RWPE1 (cell line): ENCODE results near the gene CMIP.

Experiments used
- CTCF ChIA-PET: fragments of 350-600 bp; sonication (Branson Sonifier 250); formaldehyde crosslinking; extraction: SDS; loops from one replicate; lab custom pipeline; 2021; lab: Yijun Ruan, JAX
- POLR2A ChIA-PET: fragments of 400-600 bp; formaldehyde crosslinking; extraction: SDS; loops from one replicate; lab custom pipeline; 2020; ENCODE audit warnings: antibody characterized with exemption; ENCODE audit not compliant: low non-redundant PET; lab: Yijun Ruan, JAX
- DNase-seq: peaks from one replicate; pipeline ENCODE4 v3.0.0; 2012; ENCODE audit warnings: low spot score
- H3K27ac ChIP-seq: fragments of 450-650 bp; 2 replicates; pipeline ENCODE4 v1.5.1; 2017
- TF ChIP-seq, protein P1 (sequence below): fragments of 450-650 bp; conservative IDR thresholded peaks from 2 replicates; pipeline ENCODE4 v1.5.1; 2017; ENCODE audit warnings: low read depth, mild to moderate bottlenecking

CMIP gene

GRCh38 chr16:81650281-81650680 is 205.7 kb downstream of the CMIP start:
- H3K27ac ChIP-seq = no peak overlapping the region
- ChIA-PET POLR2A (no interaction called here), CTCF (no interaction called here)
- DNase-seq = no peak
- TF ChIP-seq, protein P1, sequence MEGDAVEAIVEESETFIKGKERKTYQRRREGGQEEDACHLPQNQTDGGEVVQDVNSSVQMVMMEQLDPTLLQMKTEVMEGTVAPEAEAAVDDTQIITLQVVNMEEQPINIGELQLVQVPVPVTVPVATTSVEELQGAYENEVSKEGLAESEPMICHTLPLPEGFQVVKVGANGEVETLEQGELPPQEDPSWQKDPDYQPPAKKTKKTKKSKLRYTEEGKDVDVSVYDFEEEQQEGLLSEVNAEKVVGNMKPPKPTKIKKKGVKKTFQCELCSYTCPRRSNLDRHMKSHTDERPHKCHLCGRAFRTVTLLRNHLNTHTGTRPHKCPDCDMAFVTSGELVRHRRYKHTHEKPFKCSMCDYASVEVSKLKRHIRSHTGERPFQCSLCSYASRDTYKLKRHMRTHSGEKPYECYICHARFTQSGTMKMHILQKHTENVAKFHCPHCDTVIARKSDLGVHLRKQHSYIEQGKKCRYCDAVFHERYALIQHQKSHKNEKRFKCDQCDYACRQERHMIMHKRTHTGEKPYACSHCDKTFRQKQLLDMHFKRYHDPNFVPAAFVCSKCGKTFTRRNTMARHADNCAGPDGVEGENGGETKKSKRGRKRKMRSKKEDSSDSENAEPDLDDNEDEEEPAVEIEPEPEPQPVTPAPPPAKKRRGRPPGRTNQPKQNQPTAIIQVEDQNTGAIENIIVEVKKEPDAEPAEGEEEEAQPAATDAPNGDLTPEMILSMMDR = no peak

- ChIA-PET CTCF (no interaction called here), POLR2A (no interaction called here)
- no peak for DNase-seq
- H3K27ac ChIP-seq = no peak overlapping the region
- TF ChIP-seq, protein P1 = no peak
Observed at GRCh38 chr16:81650982-81651562, 206.5 kb downstream of the CMIP start.

DNA sequence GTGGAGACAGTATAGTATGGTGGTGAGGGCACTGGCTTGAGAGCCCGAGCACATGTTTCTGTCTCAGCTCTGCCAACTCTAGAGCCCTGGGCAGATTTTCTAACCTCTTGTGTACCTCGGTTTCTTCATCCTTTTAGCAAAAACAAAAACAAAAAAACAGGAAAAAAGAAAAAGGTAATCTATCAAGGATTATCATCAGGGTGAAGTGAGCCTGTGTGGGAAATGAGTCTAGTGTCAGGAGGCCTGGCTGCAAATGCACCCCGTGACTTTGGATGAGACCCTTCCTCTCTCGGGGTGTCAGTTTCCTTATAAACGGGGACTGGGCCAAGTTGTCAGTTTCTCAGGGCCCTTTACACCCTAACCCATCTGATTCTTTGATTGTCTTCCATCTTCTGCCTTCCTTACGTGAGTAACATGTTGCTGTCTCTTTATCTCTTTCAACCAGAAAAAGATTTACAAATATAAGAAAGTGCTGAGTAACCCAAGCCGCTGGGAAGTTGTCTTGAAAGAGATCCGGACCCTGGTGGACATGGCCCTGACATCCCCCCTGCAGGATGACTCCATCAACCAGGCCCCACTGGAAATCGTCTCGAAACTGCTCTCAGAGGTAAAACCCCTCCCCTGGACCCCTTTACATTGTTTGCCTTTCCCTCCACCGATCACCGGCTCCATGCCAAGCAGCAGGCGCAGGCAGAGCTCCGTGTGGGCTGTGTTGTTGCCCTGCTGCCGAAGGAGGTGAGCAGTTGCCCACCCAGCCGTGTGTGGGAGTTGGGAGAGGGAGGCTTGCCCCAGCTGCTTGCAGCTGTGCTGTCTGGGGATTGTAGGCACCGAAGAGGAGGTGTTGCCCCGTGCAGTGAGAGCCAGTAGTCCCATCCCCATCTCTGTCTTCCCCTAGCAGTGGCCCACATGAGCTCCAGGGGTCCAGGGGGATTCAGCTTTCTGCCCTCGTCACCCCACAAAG is 207.4 kb downstream of the CMIP start:
- POLR2A ChIA-PET = no interaction called here
- H3K27ac ChIP-seq = peak overlapping the region; percentile 29
- CTCF ChIA-PET = no interaction called here
- TF ChIP-seq, protein P1 = no peak
- DNase-seq = no peak

GRCh38 chr16:81652798-81653505 is 208.3 kb downstream of the CMIP start:
- CTCF ChIA-PET = interaction anchor here (0.6 kb wide), 1 partner anchor 44 kb away, joined by 3 read pairs; no protein-coding TSS in a partner anchor
- DNase-seq = no peak
- POLR2A ChIA-PET = no interaction called here
- H3K27ac ChIP-seq = peak overlapping the region; percentile 29; the same call in 1 of the 2 replicates
- TF ChIP-seq, protein P1 = no peak

DNA sequence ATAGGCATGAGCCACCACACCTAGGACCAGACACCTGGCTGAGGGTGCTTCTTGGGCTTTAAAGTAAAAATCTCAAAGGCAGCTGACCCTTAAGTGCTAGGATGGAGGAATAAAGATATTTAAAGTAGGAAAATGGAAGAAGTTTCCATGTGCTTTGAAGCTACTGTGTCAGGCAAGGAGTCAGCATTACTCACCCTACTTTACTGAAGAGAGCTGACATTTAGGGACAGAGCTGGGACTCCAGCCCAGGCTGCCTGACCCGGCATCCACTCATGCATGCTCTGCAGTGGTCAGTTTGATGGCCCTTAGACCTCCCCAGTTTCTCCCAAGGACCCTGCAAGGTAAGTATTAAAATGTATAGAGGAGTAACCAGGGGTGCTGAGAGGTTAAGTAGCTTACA is 209.7 kb downstream of the CMIP start:
- ChIA-PET POLR2A (no interaction called here), CTCF (no interaction called here)
- no peak overlapping the region for H3K27ac ChIP-seq

More for the DNA sequence above, 209.7 kb downstream of the CMIP start:
- no peak for DNase-seq
- TF ChIP-seq, protein P1 = no peak
